ENCODE results near the gene CTNNA3.

- TF ChIP-seq, protein P1, sequence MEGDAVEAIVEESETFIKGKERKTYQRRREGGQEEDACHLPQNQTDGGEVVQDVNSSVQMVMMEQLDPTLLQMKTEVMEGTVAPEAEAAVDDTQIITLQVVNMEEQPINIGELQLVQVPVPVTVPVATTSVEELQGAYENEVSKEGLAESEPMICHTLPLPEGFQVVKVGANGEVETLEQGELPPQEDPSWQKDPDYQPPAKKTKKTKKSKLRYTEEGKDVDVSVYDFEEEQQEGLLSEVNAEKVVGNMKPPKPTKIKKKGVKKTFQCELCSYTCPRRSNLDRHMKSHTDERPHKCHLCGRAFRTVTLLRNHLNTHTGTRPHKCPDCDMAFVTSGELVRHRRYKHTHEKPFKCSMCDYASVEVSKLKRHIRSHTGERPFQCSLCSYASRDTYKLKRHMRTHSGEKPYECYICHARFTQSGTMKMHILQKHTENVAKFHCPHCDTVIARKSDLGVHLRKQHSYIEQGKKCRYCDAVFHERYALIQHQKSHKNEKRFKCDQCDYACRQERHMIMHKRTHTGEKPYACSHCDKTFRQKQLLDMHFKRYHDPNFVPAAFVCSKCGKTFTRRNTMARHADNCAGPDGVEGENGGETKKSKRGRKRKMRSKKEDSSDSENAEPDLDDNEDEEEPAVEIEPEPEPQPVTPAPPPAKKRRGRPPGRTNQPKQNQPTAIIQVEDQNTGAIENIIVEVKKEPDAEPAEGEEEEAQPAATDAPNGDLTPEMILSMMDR (IDR thresholded peaks at IDR 0.05), result no peak
- TF ChIP-seq POLR2A (IDR thresholded peaks at IDR 0.05), result no peak
Observed at GRCh38 chr10:67043041-67043440, 653.0 kb downstream of the CTNNA3 start.

Measured in testis (tissue), 2 donors.